Retinal pigment epithelial cell (primary cell): ENCODE data around the gene CALD1.
A peak's percentile ranks its signal among the peaks of the same experiment; 100 is the strongest.

Experiments used
- DNase-seq: peaks from one replicate; pipeline ENCODE4 v3.0.0-alpha.2; 2010; ENCODE audit warnings: low read depth
- H3K4me3 ChIP-seq: 2 replicates; pipeline ENCODE4 v1.5.1; 2011; ENCODE audit warnings: mild to moderate bottlenecking, low read length, control low read depth, moderate library complexity
- TF ChIP-seq, protein P1 (sequence below): conservative IDR thresholded peaks from 2 replicates; pipeline ENCODE4 v1.5.1; 2011; ENCODE audit warnings: low read depth, low read length, control low read depth, inconsistent platforms

Gene CALD1

DNA sequence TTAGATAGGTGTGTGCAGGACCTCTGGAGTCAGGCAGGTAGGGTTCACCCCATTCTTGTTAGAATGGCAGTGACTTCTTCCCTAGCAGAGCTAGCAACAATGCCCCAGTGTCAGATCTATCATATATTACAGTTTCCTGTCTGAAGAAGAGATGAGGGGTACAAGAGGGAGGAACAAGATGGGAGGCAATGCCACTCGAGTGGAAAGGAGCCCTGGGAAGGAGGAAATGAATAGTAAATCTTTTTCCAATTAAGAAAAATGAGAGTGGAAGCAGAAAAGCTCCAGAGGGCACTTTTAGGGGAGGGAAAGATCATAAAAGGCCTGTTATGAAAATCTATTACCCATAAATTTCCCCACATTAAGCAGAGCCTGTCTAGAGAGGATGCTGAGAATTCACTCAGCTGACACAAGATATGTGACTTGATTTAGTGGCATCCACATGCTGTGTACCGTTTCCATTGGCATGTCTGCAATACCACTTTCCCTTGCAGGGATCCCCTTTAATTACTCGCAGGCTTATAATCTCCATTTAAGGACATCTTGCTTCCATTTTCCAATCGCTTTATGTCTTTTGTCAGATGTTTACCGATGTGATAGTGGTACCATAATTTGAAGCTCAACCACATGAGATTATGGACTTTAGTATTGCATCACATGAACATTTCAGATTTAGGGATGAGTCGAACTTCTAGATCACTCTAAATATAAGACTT lies 136.9 kb downstream of the CALD1 start:
- H3K4me3 ChIP-seq: no peak overlapping the region
- TF ChIP-seq, protein P1, sequence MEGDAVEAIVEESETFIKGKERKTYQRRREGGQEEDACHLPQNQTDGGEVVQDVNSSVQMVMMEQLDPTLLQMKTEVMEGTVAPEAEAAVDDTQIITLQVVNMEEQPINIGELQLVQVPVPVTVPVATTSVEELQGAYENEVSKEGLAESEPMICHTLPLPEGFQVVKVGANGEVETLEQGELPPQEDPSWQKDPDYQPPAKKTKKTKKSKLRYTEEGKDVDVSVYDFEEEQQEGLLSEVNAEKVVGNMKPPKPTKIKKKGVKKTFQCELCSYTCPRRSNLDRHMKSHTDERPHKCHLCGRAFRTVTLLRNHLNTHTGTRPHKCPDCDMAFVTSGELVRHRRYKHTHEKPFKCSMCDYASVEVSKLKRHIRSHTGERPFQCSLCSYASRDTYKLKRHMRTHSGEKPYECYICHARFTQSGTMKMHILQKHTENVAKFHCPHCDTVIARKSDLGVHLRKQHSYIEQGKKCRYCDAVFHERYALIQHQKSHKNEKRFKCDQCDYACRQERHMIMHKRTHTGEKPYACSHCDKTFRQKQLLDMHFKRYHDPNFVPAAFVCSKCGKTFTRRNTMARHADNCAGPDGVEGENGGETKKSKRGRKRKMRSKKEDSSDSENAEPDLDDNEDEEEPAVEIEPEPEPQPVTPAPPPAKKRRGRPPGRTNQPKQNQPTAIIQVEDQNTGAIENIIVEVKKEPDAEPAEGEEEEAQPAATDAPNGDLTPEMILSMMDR: no peak
- no peak for DNase-seq

DNA sequence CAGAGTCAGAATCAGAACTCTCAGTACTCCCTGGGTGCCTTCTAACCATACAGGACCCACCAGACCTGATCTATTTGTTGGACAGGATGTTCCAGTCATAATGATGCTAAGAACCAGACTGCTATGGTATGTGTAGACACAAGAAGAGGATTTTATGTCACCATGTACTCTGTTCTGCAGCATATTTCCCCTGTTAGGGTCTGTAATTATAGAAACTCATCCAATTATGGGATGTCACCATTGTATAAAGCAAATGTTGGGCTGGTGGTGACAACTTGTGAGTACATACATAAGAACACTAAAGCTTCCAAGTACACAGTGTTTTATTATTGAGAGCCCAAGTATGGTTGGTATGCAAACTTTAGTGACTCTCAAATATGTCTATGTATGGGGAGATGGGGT lies 139.8 kb downstream of the CALD1 start:
- no peak for DNase-seq
- TF ChIP-seq, protein P1: no peak
- H3K4me3 ChIP-seq: no peak overlapping the region

DNA sequence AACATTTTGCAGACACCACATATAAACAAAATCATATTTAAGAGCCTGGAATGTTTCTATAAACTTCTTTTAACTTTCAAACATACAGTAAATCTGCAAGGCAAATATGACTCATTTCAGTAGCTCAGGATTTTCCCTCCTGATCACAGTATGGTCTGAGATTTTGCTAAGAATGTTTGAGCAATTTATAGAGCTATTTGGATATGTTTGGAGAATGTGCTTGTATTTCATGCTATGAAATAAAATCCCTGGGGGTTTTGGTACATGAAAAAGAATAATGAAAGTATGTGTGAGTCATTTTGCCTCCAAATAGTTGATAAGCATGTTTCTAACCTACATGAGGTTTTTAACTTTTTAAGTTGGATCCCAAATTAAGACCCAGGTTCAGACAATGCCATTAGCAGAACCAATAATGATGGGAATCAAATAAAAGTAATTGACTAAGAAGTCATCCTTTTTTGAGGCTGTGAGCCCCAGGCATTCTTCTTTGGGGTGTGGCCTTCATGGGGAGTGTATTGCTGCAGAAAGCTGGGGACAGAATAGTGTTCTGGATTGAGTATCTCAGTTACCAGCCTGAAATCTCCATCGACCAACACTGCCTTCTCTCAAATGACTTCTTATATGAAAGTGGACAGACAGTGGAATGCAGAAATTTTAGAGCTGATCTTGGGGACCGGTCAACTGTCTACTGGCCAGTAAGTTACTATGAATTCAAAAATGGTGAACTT lies 140.8 kb downstream of the CALD1 start:
- TF ChIP-seq, protein P1: no peak
- DNase-seq: peak; percentile 72
- H3K4me3 ChIP-seq: no peak overlapping the region

DNA sequence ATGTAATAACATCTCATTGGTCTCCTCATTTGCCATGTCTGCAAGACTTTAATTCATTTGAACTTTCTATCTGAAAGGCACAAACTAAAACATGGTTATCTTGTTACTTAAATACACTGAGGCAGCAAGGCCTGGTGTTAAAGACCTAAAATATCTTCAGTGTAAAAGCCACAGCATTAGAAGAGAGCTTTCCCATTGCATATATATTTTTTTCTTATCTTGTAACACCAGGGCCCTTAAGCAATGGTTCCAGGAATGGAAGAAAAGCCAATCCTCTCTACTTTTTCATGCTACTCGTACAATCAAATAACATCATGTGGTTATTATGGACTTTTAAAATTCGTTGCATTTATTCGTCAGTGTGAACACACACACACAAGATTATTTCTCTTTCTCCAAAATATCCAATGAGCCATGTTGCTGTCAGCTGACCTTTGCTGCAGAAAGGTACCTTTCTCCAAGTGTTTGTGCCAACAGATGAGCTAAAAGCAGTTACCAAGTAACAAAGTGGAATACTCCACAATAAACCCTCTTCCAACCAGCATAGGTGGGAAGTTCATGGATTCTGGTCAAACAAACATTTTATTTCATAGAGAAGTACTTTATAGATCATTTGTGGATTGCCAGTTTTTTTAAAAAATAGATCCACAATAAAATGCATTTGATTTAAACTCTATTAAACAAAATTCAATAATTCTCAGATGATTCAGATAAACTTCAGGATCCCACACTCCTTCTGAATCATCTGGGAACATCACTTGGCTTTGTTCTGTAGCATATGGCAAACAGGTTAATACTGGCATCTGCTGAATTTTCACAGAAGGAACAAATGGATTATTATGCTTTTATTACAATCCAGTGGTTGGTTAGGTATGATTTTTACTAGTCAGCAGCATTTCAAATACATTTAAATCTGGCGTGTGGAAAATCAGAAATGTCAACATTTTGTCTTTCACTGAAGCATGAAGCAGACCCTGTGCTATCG lies 143.6 kb downstream of the CALD1 start:
- TF ChIP-seq, protein P1: no peak
- DNase-seq: no peak
- H3K4me3 ChIP-seq: no peak overlapping the region

DNA sequence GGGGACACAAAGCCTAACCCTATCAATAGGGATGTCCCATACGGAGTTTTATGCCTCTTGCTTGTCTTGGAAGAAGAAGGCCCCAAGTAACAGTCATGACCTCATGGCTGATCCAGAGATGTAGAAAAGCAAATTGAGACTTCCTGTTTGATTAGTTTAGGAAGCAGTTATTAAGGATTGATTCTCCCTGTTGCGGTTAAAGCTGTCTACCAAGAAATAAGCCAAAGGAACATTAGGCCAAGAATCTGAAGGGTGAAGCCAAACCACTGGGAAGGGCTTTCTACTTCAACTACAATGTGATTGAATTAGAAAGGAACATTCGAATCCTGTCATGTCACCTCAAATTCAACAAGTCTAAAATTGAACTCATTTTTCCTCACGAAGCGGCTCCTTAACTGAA lies 146.3 kb downstream of the CALD1 start:
- no peak for DNase-seq
- H3K4me3 ChIP-seq: no peak overlapping the region
- TF ChIP-seq, protein P1: no peak

DNA sequence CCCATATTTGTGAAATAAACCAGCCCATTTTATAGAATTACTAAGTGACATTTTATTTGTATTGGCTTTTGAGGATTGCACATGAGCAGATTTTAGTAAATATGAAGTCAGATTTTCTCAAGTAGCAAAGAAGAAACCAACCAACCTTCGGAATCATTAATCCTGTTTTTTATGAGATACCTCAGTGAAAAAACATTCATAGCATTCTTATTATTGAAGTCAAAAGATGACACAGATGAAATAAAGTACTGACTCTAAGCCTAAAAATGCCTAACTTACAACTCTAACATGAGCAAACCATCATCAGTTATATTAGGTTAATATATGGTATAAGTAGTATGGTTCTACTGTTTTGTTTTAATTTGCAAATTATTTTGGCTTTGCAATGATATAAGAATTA lies 147.0 kb downstream of the CALD1 start:
- TF ChIP-seq, protein P1: no peak
- H3K4me3 ChIP-seq: no peak overlapping the region
- DNase-seq: no peak
